RCC 7860 (cell line): ENCODE measurements around the gene ANKMY2.
"Not testable (repeated sequence)": the region's sequence is repeated elsewhere in the genome, so short reads cannot be mapped to it uniquely, and the experiment has no call there.

Experiments
- DNase-seq: peaks from one replicate; pipeline ENCODE4 v3.0.0-alpha.2; 2015; ENCODE audit warnings: low spot score
- FAIRE-seq: peaks from 2 replicates; lab custom pipeline; 2012; peaks lifted over from hg19 to GRCh38; lab: Jason Lieb, UNC

Gene ANKMY2

GRCh38 chr7:16660702-16661464, 15.3 kb upstream of the ANKMY2 start:
- DNase-seq = peak; percentile 72
- FAIRE-seq = peak; percentile 81

- not testable (repeated sequence) for DNase-seq, FAIRE-seq
These were observed 14.4 kb upstream of the ANKMY2 start for GRCh38 chr7:16659854-16660497.

GRCh38 chr7:16657656-16658279, 12.2 kb upstream of the ANKMY2 start:
- DNase-seq = peak; percentile 42
- peak; percentile 76 for FAIRE-seq

GRCh38 chr7:16656141-16656540, 10.6 kb upstream of the ANKMY2 start:
- no peak for FAIRE-seq
- DNase-seq = no peak

DNA sequence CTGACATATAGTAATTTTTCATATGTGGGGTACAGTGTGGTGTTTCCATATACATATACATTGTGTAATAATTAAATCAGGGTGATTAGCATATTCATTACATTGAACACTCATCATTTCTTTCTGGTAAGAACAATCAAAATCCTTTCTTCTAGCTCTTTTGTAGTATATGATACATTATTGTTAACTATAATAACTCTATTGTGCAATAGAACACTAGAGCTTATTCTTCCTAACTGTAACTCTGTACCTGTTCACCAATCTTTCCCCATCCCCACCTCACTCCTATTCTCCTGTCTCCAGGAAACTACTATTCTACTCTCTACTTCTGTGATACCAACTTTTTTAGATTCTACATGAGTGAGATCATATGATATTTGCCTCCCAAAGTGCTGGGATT, 9.8 kb upstream of the ANKMY2 start:
- DNase-seq (no peak), FAIRE-seq (no peak)

DNA sequence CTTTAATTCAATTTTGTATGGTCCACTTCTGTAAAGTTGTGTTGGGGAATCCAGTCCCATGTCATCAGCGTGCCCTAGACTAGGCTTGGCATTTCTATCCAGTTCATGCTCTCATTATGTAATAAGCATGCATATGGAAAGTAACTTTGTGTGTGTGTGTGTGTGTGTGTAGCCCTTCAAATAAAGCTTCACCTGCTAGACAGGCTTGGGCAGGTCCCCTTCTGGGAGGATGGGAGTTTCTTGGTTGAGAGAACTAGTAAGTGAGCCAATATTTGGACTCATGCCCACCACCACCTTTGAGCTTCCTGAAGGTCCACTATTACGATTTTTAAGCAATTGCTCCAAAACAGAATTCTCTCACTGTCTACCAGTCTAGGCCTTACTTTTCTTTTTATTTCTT, 7.3 kb upstream of the ANKMY2 start:
- DNase-seq (no peak), FAIRE-seq (no peak)

GRCh38 chr7:16652240-16652583, 6.7 kb upstream of the ANKMY2 start:
- DNase-seq (no peak), FAIRE-seq (no peak)

- DNase-seq (no peak), FAIRE-seq (no peak)
These were observed 6.1 kb upstream of the ANKMY2 start for GRCh38 chr7:16651396-16652239.

DNA sequence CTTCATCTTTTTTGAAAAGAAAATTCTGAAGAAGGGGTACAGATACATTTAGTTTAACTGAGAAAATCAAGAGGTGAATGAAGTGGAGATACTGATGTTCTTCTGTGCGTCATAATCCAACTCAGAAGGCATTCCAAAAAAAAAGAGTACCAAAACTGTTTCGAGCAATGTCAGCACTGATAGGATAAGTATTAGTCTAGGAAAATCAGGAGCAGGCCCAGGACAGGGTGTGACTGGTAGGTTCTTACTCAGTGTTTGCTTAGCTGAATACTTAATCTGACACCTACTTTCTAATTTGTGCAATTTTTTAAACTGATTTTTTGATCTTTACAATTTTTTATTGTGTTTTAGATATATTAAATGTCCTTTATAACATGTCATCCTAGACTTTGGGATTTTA, 4.7 kb upstream of the ANKMY2 start:
- DNase-seq = no peak

GRCh38 chr7:16649196-16649595, 3.6 kb upstream of the ANKMY2 start:
- FAIRE-seq = no peak

More for the DNA sequence above, 4.7 kb upstream of the ANKMY2 start:
- FAIRE-seq = no peak

DNA sequence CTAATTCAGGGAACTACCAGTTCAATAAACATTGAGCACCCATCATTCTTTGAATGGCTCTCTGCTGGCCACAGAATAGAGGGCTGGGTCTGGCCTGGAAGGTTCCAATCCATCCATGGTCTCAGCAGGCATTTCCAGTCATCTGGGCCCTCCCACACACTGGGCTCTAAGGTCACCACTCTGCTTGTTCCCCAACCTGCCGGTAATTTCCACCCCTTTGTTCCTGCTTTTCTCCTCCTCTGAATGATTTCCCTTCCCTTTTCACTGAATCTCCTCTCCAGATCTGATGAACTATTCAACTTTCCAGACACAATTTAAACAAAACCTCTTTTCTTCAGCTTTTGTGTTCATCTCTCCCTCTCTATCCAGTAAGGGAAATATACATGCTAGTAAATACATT, 3.0 kb upstream of the ANKMY2 start:
- no peak for FAIRE-seq

More at GRCh38 chr7:16649196-16649595, 3.6 kb upstream of the ANKMY2 start:
- no peak for DNase-seq

GRCh38 chr7:16647435-16647960, 1.9 kb upstream of the ANKMY2 start:
- FAIRE-seq (no peak), DNase-seq (no peak)

More for the DNA sequence above, 3.0 kb upstream of the ANKMY2 start:
- no peak for DNase-seq

GRCh38 chr7:16646472-16647072, 1.0 kb upstream of the ANKMY2 start:
- DNase-seq = peak; percentile 10

GRCh38 chr7:16644636-16645592, 640 bp downstream of the ANKMY2 start:
- no peak for FAIRE-seq
- peak; percentile 53 for DNase-seq

More at GRCh38 chr7:16646472-16647072, 1.0 kb upstream of the ANKMY2 start:
- no peak for FAIRE-seq

DNA sequence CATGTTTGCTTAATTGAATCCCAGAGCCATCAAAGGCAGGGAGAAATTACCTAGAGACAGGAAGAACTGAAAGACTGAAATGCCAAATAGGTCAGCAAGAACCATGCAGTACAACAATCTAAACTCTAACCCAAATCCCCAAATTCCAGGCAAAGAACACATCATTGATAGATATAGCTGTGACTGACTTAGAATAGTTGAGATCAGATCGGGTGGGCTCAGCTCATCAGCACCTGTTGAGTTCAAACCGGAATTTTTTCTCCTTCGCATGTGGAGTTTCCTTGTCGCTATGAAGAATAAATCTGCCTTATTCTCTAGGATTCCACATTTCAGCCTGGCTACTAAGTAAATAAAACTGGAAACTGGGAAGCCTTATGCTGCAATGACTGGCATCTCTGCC, 1.4 kb downstream of the ANKMY2 start:
- FAIRE-seq (no peak), DNase-seq (no peak)

DNA sequence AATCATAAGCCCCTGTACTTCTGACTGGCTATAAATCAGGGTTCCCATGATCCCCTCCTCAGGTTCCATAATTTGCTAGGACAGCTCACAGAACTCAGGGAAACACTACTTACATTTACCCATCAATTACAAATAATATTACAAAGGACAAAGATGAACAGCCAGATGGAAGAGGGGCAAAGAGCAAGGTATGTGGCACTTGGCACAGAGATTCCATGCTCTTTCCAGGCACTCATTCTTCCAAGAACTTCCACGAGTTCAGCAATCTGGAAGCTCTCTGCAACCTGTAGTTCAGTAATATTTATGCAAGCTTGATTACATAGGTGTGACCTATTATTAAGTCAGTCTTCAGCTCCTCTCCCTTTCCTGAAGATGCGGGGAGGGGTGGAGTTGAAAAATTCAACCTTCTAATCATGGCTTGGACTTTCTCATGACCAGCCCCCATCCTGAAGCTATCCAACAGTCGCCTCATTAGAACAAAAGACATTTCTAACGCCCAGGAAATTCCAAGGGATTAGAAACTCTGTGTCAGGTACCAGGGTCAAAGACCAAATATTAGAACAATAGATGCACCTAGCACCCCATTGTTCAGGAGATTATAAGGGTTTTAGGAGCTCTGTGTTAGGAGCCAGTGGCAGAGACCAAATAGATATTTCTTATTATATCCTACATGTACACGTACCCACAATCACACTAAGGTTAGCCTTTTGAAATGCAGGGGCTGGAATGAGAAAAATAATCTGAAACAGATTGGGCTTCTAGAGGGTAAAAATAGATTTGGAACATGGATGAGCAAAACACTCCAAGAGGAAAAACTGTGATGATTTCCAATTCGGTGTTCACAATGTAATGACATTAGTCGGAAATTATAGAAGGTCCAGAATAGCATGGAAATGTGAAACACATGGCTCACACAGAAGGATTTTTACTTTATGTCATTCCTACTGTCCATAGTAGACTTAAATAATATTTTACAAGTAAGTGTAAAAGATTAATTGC, 7.0 kb downstream of the ANKMY2 start:
- FAIRE-seq = no peak

GRCh38 chr7:16637379-16637778, 8.2 kb downstream of the ANKMY2 start:
- no peak for FAIRE-seq
- DNase-seq = no peak

More for the DNA sequence above, 7.0 kb downstream of the ANKMY2 start:
- no peak for DNase-seq

GRCh38 chr7:16636555-16637101, 8.9 kb downstream of the ANKMY2 start:
- no peak for DNase-seq
- FAIRE-seq = peak; percentile 11
